ENCODE results near the gene COL3A1.
A peak's percentile ranks its signal among the peaks of the same experiment; 100 is the strongest.

COL3A1 gene

GRCh38 chr2:189018631-189019030, 44.5 kb downstream of the COL3A1 start:
- peak; percentile 66 for DNase-seq

- no peak for DNase-seq
Measured at GRCh38 chr2:189020179-189020578, 46.0 kb downstream of the COL3A1 start.

- peak; percentile 97 for DNase-seq
Measured at GRCh38 chr2:189022053-189022481, 47.9 kb downstream of the COL3A1 start.

- DNase-seq, result peak; percentile 87
Measured at GRCh38 chr2:189022492-189022891, 48.3 kb downstream of the COL3A1 start.

- DNase-seq, result peak; percentile 80
Measured at GRCh38 chr2:189024901-189025618, 50.9 kb downstream of the COL3A1 start.

- DNase-seq, result peak; percentile 81
Measured at GRCh38 chr2:189037518-189037917, 63.3 kb downstream of the COL3A1 start.

- DNase-seq, result no peak
Measured at GRCh38 chr2:189045836-189046235, 71.7 kb downstream of the COL3A1 start.

GRCh38 chr2:189046320-189046719, 72.1 kb downstream of the COL3A1 start:
- no peak for DNase-seq

- no peak for DNase-seq
Measured at GRCh38 chr2:189047171-189047888, 73.2 kb downstream of the COL3A1 start.

GRCh38 chr2:189048189-189048588, 74.0 kb downstream of the COL3A1 start:
- no peak for DNase-seq

GRCh38 chr2:189049709-189050164, 75.6 kb downstream of the COL3A1 start:
- DNase-seq, result peak; percentile 78

GRCh38 chr2:189050165-189050712, 76.1 kb downstream of the COL3A1 start:
- DNase-seq, result no peak

GRCh38 chr2:189056200-189057106, 82.3 kb downstream of the COL3A1 start:
- DNase-seq, result peak; percentile 24

- no peak for DNase-seq
Measured at GRCh38 chr2:189057316-189057715, 83.1 kb downstream of the COL3A1 start.

GRCh38 chr2:189060096-189060642, 86.0 kb downstream of the COL3A1 start:
- DNase-seq, result no peak
